HUES64 (cell line): ENCODE measurements around the gene POLR2C.

Source experiments
- H3K27ac ChIP-seq: 2 replicates; pipeline ENCODE4 v1.7.0; 2013; ENCODE audit warnings: low read depth, low read length, inconsistent platforms
- H3K27me3 ChIP-seq: 2 replicates; pipeline ENCODE4 v1.6.1; 2013; ENCODE audit warnings: mild to moderate bottlenecking, low read length; ENCODE audit not compliant: insufficient read depth
- H3K36me3 ChIP-seq: 2 replicates; pipeline ENCODE4 v1.6.1; 2013; ENCODE audit warnings: mild to moderate bottlenecking, low read length; ENCODE audit not compliant: insufficient read depth
- H3K4me1 ChIP-seq: 2 replicates; pipeline ENCODE4 v1.6.1; 2013; ENCODE audit warnings: mild to moderate bottlenecking, low read length, moderate library complexity; ENCODE audit not compliant: insufficient read depth
- H3K4me3 ChIP-seq: 2 replicates; pipeline ENCODE4 v1.5.1; 2013; ENCODE audit warnings: mild to moderate bottlenecking, low read length, moderate library complexity
- H3K9ac ChIP-seq: 2 replicates; pipeline ENCODE4 v1.6.1; 2013; ENCODE audit warnings: mild to moderate bottlenecking, low read depth, low read length
- H3K9me3 ChIP-seq: 2 replicates; pipeline ENCODE4 v1.6.1; 2013; ENCODE audit warnings: low read depth, low read length; ENCODE audit not compliant: insufficient read depth
- WGBS: fragments of 150-250, 120-280 bp; methylation state at CpG from one replicate; pipeline ENCODE4 v1.1.7; 2013; ENCODE audit warnings: missing lambda C conversion rate; 5-methylcytosine and 5-hydroxymethylcytosine counted together

POLR2C gene

GRCh38 chr16:57516773-57517172 is 54.3 kb downstream of the POLR2C start:
- H3K9me3 ChIP-seq, result no peaks in the 10 kb centered on the region
- no peaks in the 10 kb centered on the region for H3K27me3 ChIP-seq
- H3K4me3 ChIP-seq, result no peak overlapping the region
- no peaks in the 10 kb centered on the region for H3K4me1 ChIP-seq
- no peaks in the 10 kb centered on the region for H3K36me3 ChIP-seq
- H3K9ac ChIP-seq, result no peak overlapping the region
- WGBS, result 86% methylated on average over 3 of the region's 3 CpGs
- H3K27ac ChIP-seq, result no peak overlapping the region

DNA sequence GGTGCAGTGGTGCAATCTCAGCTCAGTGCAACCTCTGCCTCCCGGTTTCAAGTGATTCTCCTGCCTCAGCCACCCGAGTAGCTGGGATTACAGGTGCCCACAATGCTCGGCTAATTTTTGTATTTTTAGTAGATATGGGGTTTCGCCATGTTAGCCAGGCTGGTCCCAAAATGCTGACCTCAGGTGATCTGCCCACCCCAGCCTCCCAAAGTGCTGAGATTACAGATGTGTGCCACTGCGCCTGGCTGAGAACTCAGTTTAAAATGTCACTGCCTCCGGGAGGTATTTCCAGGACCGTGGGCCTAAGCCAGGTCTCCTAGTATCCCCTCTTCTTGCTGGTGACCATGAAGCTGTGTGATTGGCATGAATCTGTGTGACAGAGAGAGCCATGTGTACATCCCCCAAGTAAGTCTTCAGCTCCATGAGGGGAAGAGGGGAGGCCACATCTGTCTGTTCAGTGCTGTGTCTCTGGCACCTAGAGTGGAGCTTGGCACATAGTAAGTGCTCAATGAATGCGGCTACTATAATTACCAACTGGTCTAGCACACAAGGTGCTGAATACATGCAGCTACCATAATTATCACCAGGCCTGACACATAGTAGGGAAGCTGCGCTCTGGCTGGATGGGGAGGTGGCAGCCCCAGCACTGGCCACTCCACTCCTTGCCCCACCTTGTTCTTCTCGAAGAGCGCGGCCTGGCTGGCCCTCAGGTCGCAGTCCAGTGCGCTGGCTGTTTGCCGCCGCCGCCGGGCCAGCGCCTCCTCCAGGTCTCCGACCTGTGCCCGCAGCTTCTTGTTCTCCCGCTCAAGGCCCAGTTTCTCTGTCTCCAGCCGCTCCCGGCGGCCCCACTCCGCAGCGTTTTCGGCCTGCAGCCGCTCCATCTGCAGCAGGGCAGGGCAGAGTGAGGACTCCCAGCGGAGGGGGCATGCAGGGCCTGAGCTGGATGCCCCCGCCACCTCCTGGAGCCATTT is 55.2 kb downstream of the POLR2C start:
- Histone ChIP-seq H3K27ac (no peak overlapping the region), H3K4me1 (no peaks in the 10 kb centered on the region), H3K9ac (no peak overlapping the region), H3K27me3 (no peaks in the 10 kb centered on the region), H3K36me3 (no peaks in the 10 kb centered on the region), H3K4me3 (no peak overlapping the region), H3K9me3 (no peaks in the 10 kb centered on the region)
- 94% methylated on average over 31 of the region's 31 CpGs for WGBS

DNA sequence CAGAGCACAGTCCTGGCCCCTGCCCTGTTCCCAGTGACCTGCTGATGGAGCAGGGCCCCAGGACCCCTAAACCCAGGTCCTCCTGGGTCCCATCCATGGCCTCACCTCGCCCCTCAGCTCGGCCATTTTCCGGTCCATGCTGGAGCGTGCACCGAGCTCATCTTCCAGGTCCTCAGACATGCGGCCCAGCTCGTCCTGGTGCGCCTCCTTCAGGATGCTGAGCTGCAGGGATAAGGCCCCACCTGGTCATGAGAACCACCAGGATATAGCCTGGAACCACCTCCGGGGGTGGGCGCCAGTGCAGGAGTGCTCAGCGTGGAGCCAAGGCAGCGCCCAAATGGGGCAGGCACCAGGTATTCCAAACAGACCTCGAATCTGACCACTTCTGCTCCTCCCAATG is 56.0 kb downstream of the POLR2C start:
- no peak overlapping the region for H3K9ac ChIP-seq
- no peaks in the 10 kb centered on the region for H3K4me1 ChIP-seq
- H3K9me3 ChIP-seq, result no peaks in the 10 kb centered on the region
- no peaks in the 10 kb centered on the region for H3K36me3 ChIP-seq
- H3K27ac ChIP-seq, result no peak overlapping the region
- H3K4me3 ChIP-seq, result no peak overlapping the region
- no peaks in the 10 kb centered on the region for H3K27me3 ChIP-seq
- WGBS, result 91% methylated on average over 13 of the region's 13 CpGs

DNA sequence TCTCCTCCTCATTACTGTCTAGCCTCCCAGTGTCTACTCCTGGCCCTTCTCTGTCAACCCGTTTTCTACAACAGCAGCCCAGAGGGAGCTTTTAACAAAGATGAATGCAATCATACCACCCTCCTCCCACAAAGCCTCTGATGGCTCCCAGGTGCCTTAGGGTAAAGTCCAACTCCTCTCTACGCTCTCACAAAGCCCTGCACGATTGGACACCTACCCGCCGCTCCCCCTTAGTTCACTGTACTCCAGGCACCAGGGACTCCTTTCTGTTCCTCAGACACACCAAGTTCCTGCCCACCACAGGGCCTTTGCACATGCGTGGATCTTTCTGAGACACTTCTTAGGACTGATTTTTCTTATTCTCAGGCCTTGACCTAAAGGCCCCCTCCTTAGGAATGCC is 56.4 kb downstream of the POLR2C start:
- 94% methylated on average over 6 of the region's 6 CpGs for WGBS
- H3K36me3 ChIP-seq, result no peaks in the 10 kb centered on the region
- H3K27me3 ChIP-seq, result no peaks in the 10 kb centered on the region
- H3K9me3 ChIP-seq, result no peaks in the 10 kb centered on the region
- H3K27ac ChIP-seq, result no peak overlapping the region
- no peaks in the 10 kb centered on the region for H3K4me1 ChIP-seq
- no peak overlapping the region for H3K4me3 ChIP-seq
- H3K9ac ChIP-seq, result no peak overlapping the region

DNA sequence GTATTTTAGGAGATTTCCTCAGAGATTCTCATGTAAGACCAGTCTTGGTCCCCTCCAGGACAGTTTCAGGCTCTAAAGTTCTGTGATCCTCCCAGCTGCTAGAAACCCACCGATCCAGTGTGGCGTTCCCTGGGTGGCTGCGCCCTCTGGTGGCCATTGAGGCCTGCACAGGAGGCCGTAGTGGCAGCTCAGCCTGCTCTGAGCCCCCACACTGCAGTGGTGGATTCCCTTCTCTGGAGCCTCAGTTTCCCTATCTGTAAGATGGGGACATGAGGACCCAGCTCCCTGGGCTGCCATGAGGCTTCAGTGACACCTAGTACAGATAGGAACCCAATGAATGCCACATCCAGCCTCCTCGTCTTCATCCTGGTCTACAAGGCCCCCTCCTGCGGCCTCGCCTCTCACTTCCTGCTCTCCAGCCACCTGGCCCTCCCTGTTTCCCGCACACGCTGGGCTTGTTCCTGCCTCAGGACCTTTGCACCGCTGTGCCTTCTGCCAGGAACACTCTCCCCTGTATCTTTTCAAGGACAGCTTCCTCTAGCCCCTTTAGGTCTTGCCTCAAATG is 57.4 kb downstream of the POLR2C start:
- H3K36me3 ChIP-seq, result no peaks in the 10 kb centered on the region
- H3K9me3 ChIP-seq, result no peaks in the 10 kb centered on the region
- H3K27ac ChIP-seq, result no peak overlapping the region
- no peaks in the 10 kb centered on the region for H3K27me3 ChIP-seq
- no peaks in the 10 kb centered on the region for H3K4me1 ChIP-seq
- 39% methylated on average over 10 of the region's 10 CpGs for WGBS
- no peak overlapping the region for H3K4me3 ChIP-seq
- no peak overlapping the region for H3K9ac ChIP-seq
